ENCODE data around the gene MR1.

The MR1 gene

GRCh38 chr1:181073638-181074037 is 39.9 kb downstream of the MR1 start:
- no peak for DNase-seq

DNA sequence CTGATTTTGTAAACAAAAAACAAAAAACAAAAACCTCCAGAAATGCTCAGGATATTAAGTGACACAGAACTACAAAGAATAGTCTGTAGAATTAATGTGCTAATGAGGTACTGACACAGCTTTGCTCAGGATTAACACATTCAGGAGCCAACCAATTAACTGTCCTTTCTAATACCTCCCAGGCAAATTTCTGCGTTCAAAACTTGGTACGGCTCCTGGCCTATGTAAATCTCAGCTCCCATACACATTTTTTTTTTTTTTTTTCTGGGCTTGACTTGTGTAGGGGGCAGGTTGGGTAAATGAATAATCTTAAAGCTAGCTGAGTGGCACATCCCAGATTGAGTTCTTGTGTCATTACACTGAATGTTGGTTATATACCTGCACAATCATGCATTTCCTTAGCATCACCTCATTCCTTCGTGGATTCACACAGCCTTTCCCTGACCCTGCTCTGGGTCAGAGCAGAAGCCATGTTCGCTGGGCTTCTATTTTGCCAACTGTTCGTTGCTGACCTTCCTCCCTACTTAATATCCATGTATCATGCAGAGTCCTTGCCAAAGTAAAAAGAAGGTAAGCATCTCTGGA is 42.1 kb downstream of the MR1 start:
- no peak for DNase-seq

DNA sequence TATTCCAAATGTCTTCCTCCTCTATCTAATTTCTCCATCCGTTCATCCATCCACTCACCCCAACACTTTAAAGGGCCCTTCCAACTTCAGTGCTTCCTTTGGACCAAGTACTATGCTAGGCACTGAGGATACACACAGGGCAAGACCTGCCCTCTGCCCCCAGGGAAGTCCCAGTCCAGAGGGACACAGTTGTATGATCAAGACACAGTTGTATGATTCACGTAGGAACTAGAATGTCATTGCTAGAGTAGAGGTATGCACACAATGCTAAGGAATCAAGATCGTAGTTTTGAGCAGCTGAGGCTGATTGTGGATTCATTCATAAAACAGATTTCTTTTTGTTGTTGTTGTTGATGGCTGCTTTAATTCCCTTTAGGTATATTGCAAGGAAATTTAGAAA is 43.1 kb downstream of the MR1 start:
- no peak for DNase-seq

DNA sequence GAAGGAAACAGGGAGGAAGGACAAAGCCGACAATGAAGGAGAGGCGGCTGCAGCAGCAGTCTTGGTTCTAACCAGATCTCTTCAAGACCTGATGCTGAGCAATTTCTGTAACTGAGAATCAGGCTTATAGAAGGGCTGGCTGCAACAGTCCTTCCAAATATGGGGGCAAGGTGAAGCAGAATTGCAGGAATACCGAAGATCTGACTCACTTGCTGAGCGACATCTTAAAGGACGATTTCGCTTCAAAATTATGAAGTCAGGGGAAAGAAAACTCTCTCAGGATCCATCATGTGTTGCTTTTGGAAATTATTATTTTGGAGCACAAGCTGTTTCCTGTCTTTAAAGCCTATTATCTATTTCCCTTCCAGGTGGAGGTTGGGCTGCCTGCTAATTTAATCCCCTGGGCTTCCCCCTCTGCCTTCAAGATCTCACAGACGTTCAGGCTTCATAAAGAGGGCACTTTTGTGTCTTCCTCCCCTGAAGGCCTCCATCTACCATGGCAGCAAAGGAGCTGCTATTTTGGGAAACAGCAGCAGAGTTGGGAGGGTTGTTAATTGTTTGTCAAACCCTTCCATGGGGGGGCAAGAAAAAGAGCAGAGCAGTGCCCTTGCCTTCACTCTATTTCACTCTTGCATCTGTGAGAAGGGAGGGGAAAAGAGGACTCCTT is 43.9 kb downstream of the MR1 start:
- no peak for DNase-seq

- DNase-seq, result no peak
Measured at GRCh38 chr1:181079382-181079781, 45.6 kb downstream of the MR1 start.

DNA sequence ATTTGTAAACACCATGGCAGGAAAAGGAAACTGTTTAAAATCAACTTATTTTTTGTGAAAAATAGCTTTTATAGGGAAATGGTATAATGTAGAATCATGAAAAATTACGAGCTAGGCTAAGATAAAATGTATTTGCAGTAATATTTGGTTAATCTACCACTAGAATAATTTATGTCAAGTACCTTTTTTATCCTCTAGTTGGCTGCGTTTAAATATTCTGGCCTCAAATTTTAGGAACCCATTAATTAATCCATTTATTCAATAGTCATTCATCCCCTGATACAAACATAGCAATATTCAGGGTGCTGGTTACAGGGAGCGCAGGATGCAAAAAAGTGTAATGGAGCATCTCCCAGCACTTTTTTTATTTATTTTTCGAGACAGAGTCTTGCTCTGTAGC is 46.1 kb downstream of the MR1 start:
- DNase-seq, result no peak

DNA sequence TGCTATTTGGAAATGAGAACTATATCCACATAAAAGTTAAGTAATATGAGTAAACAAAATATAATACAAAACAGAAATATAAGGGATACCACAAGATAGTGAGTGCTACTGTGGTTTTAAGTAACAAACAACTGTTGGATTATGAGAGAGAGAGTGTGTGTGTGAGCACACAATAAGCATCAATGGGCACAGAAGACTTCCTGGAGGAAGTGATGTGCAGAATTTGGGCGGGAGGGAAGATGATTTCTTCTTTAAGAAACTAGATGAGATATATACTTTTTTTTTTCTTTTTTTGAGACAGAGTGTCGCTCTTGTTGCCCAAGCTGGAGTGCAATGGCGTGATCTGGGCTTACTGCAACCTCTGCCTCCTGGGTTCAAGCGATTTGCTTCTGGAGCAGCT is 46.8 kb downstream of the MR1 start:
- DNase-seq, result no peak

DNA sequence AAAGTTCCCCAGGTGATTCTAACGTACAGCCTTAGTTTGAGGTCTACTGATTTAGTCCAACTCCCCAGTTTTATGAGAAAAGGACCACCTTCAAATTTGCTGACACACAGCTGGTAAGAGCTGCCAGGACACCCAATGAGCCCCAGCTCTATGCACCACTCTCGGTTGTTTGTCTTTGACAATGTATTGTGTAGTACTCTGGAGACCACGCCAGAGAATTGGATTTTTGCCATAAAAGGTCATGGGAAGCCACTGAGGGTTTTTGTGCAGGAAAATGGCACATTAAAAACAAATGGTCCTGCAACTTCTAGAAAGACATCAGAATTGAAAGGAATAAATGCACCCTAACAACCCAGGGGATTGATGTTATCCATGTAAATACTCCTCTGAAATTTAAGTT is 47.6 kb downstream of the MR1 start:
- no peak for DNase-seq

DNA sequence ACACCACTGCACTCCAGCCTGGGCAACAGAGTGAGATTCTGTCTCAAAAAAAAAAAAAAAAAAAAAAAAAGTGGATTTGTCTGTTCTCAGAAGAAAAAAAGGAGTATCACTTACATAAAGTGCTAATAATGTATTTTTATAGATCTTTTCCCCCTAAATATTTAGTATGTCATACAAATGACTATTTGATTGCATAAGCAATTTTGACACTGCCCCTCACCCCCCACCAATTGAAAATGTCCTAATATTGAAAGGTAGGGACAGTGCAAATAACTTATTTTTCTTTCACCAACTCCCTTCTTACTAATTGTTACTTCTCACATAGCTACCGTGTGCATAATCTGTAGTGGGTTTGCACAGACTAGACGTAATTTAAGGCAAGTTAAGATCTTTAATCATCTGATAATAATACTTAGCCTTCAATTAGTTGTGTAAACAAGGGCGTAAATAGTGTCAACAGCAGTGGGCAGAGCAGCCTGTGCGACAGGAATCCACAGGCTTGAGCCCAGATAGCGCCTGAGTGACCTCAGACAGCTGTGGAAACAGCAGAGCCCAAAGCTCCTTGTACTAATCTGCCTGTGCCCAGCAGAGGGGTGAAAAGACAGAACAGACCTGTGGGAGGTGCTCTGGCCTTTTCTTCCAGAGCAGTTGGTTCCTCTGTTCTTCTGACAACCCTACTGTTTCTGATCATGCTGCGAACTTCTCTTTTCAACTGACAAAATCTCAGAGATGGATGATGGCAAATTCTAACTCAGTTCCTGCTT is 50.2 kb downstream of the MR1 start:
- DNase-seq, result peak; percentile 52

DNA sequence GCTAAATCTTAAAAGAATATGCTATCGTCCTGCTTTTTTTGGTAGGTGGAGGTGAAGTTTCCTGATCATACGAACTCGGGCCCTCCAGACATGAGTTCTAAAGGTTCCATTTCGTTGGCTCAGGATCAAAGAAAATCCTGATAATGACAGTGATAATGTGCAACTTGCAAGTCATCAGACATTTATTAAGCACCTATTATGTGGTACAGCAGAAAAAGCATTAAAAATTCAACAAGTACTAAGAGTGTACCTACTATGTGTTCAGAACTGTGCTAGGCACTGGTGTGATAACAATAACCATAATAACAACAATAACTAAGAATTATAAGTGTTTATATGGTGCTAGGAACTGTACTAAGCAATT is 50.8 kb downstream of the MR1 start:
- DNase-seq, result no peak

- DNase-seq, result no peak
Measured at GRCh38 chr1:181086091-181086490, 52.3 kb downstream of the MR1 start.

- DNase-seq, result no peak
Measured at GRCh38 chr1:181086926-181087325, 53.1 kb downstream of the MR1 start.

GRCh38 chr1:181087400-181087901 is 53.7 kb downstream of the MR1 start:
- peak; percentile 31 for DNase-seq

DNA sequence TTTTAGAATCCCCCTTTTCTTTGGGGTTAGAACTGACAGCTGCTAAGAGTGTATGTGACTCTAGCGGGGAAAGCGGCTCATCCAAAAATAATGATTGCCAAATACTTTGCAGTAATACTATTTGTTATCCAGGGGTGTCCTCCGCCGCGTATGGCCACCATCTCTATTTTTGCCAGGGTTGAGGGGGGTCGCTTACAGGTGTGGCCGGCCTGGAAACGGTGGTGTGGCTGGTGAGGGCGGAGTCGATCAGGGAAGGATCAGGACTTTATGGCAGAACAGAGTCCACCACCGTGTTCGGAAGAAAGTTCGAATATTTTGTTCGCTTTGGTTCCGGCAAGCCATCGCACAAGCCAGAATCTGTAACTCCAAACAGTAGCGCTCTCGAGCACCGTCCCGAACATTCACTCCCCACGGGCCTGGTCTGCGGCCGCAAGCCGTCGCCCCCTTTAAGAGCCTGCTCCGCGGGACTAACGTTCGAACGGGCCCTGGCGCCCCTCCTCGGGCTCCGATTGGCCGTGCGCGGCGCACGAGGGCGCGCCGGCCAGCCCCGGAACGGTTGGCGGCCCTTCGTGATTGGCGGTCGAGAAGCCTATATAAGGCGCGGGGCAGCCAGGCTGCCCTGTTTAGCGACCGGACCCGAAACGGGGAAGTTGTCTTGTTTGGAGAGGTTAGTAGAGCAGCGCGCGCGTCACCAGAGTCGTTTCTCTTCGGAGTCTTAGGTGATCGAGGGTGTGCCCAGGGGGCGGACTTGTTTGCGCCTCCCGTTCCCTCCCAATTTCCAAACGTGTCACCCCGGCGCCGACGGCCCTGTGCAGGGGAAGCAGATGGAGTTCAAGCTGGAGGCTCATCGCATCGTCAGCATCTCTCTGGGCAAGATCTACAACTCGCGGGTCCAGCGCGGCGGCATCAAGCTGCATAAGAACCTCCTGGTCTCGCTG is 54.6 kb downstream of the MR1 start, which contains the start of gene IER5:
Gene IER5 (plus strand): TSS at position 622 of the 938 bp plus-strand sequence. CDS start 203 bp downstream, at position 825.
- peak; percentile 96 for DNase-seq

DNA sequence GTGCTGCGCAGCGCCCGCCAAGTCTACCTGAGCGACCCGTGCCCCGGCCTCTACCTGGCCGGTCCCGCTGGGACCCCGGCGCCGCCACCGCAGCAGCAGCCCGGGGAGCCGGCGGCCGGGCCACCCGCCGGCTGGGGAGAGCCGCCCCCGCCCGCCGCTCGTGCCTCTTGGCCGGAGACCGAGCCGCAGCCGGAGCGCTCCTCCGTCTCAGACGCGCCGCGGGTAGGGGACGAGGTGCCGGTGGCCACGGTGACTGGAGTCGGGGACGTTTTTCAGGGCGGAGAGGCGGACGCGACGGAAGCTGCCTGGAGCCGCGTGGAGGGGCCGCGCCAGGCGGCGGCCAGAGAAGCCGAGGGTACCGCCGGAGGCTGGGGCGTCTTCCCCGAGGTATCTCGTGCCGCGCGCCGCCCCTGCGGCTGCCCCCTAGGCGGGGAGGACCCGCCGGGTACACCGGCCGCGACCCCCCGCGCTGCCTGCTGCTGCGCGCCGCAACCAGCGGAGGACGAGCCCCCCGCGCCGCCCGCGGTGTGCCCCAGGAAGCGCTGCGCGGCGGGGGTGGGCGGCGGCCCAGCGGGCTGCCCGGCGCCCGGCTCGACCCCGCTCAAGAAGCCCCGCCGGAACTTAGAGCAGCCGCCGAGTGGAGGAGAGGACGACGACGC is 55.4 kb downstream of the MR1 start:
- peak; percentile 46 for DNase-seq

DNA sequence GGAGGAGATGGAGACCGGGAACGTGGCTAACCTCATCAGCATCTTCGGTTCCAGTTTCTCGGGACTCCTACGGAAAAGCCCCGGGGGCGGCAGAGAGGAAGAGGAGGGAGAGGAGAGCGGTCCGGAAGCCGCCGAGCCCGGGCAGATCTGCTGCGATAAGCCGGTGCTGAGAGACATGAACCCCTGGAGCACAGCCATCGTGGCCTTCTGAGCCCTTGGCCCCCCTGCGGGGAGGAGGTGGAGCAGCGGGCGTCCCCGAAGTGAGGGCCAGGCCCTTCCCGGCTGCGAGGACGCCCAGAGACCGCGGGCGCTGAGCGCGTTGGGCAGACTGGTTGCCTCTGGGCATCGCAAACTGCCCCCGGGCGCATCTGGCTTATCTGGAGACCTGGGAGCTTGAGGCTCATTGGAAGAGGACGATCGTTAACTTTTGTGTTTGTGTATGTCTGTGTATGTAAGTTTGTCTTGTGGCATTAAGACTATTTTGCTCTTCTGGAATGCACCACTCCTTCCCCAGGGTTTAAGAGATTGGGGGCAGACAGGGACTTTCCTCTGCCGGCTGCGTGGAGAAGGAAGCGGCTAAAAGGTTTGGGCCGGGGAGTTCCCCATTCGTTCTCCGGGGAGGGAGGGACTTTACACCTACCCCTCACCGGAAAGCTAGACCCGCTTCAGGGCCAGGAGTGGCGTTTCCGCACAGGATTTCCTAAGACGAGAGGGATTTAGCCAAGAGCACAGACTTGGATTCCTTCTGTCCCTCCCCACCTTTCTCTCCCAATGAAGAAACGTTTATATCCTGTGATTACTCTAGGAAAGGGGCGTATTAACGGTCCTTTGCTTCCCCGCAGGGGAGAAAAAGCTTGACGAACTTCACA is 56.1 kb downstream of the MR1 start:
- DNase-seq, result peak; percentile 68

DNA sequence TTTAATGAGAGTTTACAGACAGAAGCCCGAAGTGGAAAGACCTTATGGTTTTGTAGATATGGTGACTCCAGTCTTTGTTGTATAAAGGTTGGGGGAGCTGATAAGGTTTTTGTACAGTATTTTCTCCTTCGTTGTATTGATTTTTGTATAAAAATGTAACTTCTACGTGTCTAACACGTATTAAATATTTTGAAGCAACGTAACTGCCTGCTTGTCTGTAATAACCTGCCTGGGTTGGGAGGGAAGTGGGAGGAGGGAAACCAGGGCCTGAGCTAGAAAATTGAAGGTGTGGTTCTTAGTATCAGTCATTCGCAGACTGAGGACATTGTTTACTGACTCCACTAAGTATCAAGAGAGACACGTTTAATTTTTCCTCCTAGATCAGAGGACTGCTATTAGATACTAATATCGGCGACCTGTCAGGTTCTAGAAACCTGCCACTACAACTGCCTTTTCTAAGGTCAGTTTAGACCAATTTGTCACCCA is 56.9 kb downstream of the MR1 start:
- DNase-seq, result peak; percentile 58

- no peak for DNase-seq
Measured at GRCh38 chr1:181091309-181092040, 57.7 kb downstream of the MR1 start.

DNA sequence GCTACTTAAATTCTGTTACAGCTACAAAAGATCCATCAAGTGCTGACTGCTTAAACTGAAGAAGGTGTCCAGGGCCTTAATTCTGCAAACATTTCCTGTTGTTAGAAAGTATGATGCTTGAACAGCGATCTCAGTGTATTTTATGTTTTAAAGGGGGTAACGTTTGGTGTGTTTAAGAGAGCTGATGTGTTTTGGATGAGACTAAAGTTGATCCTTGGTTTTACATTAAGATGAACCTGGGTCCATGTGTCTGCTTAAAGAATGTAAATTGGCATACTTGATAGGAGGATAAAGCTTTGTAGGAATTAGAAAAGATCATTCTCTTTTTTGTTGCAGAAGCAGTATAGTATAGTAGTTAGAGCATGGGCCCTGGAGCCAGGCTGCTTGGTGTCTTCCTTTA is 58.3 kb downstream of the MR1 start:
- DNase-seq, result no peak

DNA sequence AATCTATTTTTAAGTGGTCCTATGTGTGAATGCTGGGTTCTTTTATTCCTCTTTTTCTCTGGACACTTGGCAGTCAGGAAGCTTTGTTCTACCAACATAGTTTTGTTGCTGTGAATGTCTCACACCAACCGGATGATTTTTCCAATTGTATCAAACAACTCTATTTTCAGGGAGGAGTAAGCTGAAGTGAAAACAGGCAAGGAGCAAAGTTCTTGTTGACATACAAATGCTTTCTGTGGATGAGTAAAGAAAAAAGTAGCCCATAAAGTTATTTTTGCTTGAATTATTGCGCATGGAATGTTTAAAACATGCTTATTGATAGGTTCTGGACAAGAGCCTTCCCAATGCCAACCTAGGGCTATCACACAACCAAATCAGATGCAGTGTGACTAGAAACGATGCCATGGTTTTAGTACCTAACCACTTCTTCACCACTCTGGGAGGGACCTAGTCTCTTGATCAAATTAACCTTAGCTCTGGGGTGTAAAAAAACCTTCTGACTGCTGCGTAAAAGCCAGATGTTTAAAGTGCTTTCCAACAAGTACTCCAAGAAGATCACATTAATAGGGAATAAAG is 59.2 kb downstream of the MR1 start:
- no peak for DNase-seq

Data from stimulated activated CD4-positive, alpha-beta T cell treated with anti-CD3 and anti-CD28 coated beads, Interleukin-1b, Interleukin-23, amount 100 ng/mL, for 48 hours (primary cell).